GM12878 (cell line): Measurements from ENCODE around the gene BCR. TPM values are rescaled to one million over a fixed set of nuclear protein-coding genes. Genes with fewer than 3 reads are reported as not detected.

Experiments used
- ATAC-seq: fragments of 200-7000 bp; cut with Tn5 transposase; 3 replicates; pipeline ENCODE4 v1.9.1; 2020; ENCODE audit warnings: mild to moderate bottlenecking, moderate library complexity
- BruUV-seq: library from RNA; stranded (reverse); fragments of 400-500 nt; replicated peaks from 2 replicates; lab custom pipeline; 2021; lab: Mats Ljungman, UMichigan
- CTCF ChIA-PET: fragments of 300-600 bp; sonication (Branson Sonifier 250); formaldehyde crosslinking; extraction: SDS; loops from one replicate; lab custom pipeline; 2021; ENCODE audit warnings: inconsistent platforms; lab: Yijun Ruan, JAX
- POLR2A ChIA-PET: fragments of 350-600 bp; formaldehyde crosslinking; extraction: SDS; loops from one replicate; lab custom pipeline; 2021; ENCODE audit warnings: inconsistent platforms; lab: Charles Lee
- RAD21 ChIA-PET: fragments of 300-600 bp; sonication (Branson Sonifier 250); formaldehyde crosslinking; loops from one replicate; lab custom pipeline; 2023; ENCODE audit warnings: antibody characterized with exemption; ENCODE audit not compliant: unreplicated experiment; lab: Charles Lee
- SMC1A ChIA-PET: fragments of 300-600 bp; sonication (Branson Sonifier 250); formaldehyde crosslinking; loops from one replicate; lab custom pipeline; 2023; ENCODE audit not compliant: unreplicated experiment, uncharacterized antibody; lab: Charles Lee
- DNase-seq: peaks from one replicate; pipeline ENCODE4 v3.0.0-alpha.2; 2011; ENCODE audit warnings: low read depth, low spot score
- FAIRE-seq: peaks from 3 replicates; lab custom pipeline; 2011; peaks lifted over from hg19 to GRCh38; lab: Jason Lieb, UNC
- H2AFZ ChIP-seq: 2 replicates; pipeline ENCODE4 v1.6.0; 2011; ENCODE audit warnings: low read depth, low read length, control low read depth; ENCODE audit not compliant: control insufficient read depth
- H3K27ac ChIP-seq: 2 replicates; pipeline ENCODE4 v1.5.1; 2011; ENCODE audit warnings: control low read depth; ENCODE audit not compliant: control insufficient read depth, insufficient read depth
- H3K27me3 ChIP-seq, 2 experiments: replicated peaks in 1 of 2; 2 replicates each; pipeline versions ENCODE4 v1.6.0 to v1.6.1; 2011; ENCODE audit warnings: low read length in 1 of 2; ENCODE audit not compliant: control insufficient read depth in 2 of 2, insufficient read depth in 2 of 2
- H3K36me3 ChIP-seq, 2 experiments: 2 replicates each; pipeline ENCODE4 v1.5.1; 2011; ENCODE audit warnings: low read length in 1 of 2; ENCODE audit not compliant: control insufficient read depth in 2 of 2, insufficient read depth in 2 of 2
- H3K4me1 ChIP-seq: 2 replicates; pipeline ENCODE4 v1.6.1; 2011; ENCODE audit warnings: mild to moderate bottlenecking, low read length, moderate library complexity, mixed read lengths; ENCODE audit not compliant: control insufficient read depth, insufficient read depth
- H3K4me2 ChIP-seq: 2 replicates; pipeline ENCODE4 v1.6.0; 2011; ENCODE audit warnings: control low read depth; ENCODE audit not compliant: control insufficient read depth, insufficient read depth
- H3K4me3 ChIP-seq: fragments of 200-600 bp; sonication (generic); 2 replicates; pipeline ENCODE4 v1.5.1; 2016
- H3K79me2 ChIP-seq: 2 replicates; pipeline ENCODE4 v1.6.0; 2011; ENCODE audit warnings: low read length; ENCODE audit not compliant: control insufficient read depth, insufficient read depth
- H3K9ac ChIP-seq: 2 replicates; pipeline ENCODE4 v1.8.0; 2011; ENCODE audit warnings: low read length, control low read depth, mixed read lengths; ENCODE audit not compliant: control insufficient read depth, insufficient read depth
- H3K9me3 ChIP-seq: replicated peaks from 3 replicates; pipeline ENCODE4 v1.5.1; 2011; ENCODE audit warnings: mild to moderate bottlenecking, low read length; ENCODE audit not compliant: control insufficient read depth, insufficient read depth
- H4K20me1 ChIP-seq: 2 replicates; pipeline ENCODE4 v1.6.0; 2011; ENCODE audit not compliant: control insufficient read depth, insufficient read depth
- FOXM1 ChIP-seq: IDR thresholded peaks from 2 replicates; pipeline ENCODE4 v1.6.1; 2012; ENCODE audit warnings: low read depth, mild to moderate bottlenecking, inconsistent platforms, low read length, moderate library complexity
- GABPA ChIP-seq: IDR thresholded peaks from 2 replicates; pipeline ENCODE4 v1.6.1; 2014; ENCODE audit warnings: antibody characterized with exemption, low read depth, mild to moderate bottlenecking, inconsistent platforms
- IKZF2 ChIP-seq, 2 experiments: fragments of 450-650 bp; IDR thresholded peaks; 2 replicates each; pipeline ENCODE4 v1.6.1; 2017; ENCODE audit warnings: mild to moderate bottlenecking in 2 of 2, moderate library complexity in 2 of 2
- PML ChIP-seq: IDR thresholded peaks from 2 replicates; pipeline ENCODE4 v1.6.1; 2012; ENCODE audit warnings: low read length, inconsistent platforms
- ZBTB33 ChIP-seq: fragments of 450-650 bp; IDR thresholded peaks from 2 replicates; pipeline ENCODE4 v1.6.1; 2017; ENCODE audit warnings: mild to moderate bottlenecking
- WGBS: methylation state at CpG from one replicate; pipeline ENCODE4 v1.1.6; 2016; ENCODE audit warnings: low lambda C conversion rate; ENCODE audit not compliant: insufficient replicate concordance, insufficient coverage; ENCODE audit errors: missing lambda C conversion rate; 5-methylcytosine and 5-hydroxymethylcytosine counted together
- in situ Hi-C: fragments of 300-500 bp; cut with MboI; formaldehyde crosslinking; loops from 9 replicates; pipeline ENCODE4 v1.14.3; 2018; ENCODE audit warnings: mixed read lengths
- intact Hi-C: fragments of 100-400 bp; cut with micrococcal nuclease; formaldehyde crosslinking; loops from one replicate; pipeline ENCODE4 v1.14.2; 2022; ENCODE audit not compliant: unreplicated experiment
- polyA plus RNA-seq, 11 experiments: library from polyadenylated mRNA; depleted of rRNA in 4 of 11; unstranded in 6 of 11; stranded (reverse) in 5 of 11; fragments of >200 nt; fragmentation: Nextera tagmentation in 4 of 11; fragmentation: Illumina TruSeq in 1 of 11; extraction: Ambion mirVana in 4 of 11; extraction: Trizol in 1 of 11; gene quantifications; 1 replicate in 1 of 11; 2 replicates in 10 of 11; pipeline versions ENCODE4 v1.2.1 to v1.2.3, GENCODE V29; 2011 to 2016; ENCODE audit warnings: inconsistent platforms in 2 of 11, missing spikeins in 2 of 11, low read depth in 1 of 11
- total RNA-seq, 4 experiments: library from RNA; depleted of rRNA in 3 of 4; stranded (reverse); fragments of >200 nt in 3 of 4; fragmentation: Illumina TruSeq in 1 of 4; extraction: Trizol in 1 of 4; gene quantifications; 2 replicates each; pipeline versions ENCODE4 v1.2.1 to v1.2.3, GENCODE V29; 2013 to 2021
- TF ChIP-seq, protein P1 (sequence below): fragments of 450-650 bp; formaldehyde crosslinking; IDR thresholded peaks from 2 replicates; pipeline ENCODE4 v1.4.0; 2022; ENCODE audit warnings: mild to moderate bottlenecking, moderate library complexity
- TF ChIP-seq, protein P2 (sequence below): IDR thresholded peaks from 2 replicates; pipeline ENCODE4 v1.6.1; 2012; ENCODE audit warnings: low read depth, low read length, improper control_type of control experiment

The BCR gene
- total and polyA plus RNA-seq, 10 of the 15 experiments (the other 5 are each of a cell fraction or from before 2014, with no cell fraction given), result 1.7 to 64.7 (median 18.4) TPM

- TF ChIP-seq, protein P1, sequence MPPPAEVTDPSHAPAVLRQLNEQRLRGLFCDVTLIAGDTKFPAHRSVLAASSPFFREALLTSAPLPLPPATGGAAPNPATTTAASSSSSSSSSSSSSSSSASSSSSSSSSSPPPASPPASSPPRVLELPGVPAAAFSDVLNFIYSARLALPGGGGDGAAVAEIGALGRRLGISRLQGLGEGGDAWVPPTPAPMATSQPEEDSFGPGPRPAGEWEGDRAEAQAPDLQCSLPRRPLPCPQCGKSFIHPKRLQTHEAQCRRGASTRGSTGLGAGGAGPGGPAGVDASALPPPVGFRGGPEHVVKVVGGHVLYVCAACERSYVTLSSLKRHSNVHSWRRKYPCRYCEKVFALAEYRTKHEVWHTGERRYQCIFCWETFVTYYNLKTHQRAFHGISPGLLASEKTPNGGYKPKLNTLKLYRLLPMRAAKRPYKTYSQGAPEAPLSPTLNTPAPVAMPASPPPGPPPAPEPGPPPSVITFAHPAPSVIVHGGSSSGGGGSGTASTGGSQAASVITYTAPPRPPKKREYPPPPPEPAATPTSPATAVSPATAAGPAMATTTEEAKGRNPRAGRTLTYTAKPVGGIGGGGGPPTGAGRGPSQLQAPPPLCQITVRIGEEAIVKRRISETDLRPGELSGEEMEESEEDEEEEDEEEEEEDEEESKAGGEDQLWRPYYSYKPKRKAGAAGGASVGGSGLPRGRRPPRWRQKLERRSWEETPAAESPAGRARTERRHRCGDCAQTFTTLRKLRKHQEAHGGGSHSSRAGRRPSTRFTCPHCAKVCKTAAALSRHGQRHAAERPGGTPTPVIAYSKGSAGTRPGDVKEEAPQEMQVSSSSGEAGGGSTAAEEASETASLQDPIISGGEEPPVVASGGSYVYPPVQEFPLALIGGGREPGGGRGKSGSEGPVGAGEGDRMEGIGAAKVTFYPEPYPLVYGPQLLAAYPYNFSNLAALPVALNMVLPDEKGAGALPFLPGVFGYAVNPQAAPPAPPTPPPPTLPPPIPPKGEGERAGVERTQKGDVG (CRISPR knock-in tag), result no peak
- TF ChIP-seq GABPA (no peak), PML (no peak), IKZF2 (IDR thresholded peaks at IDR 0.05) (no peak), ZBTB33 (no peak), FOXM1 (no peak)
- TF ChIP-seq, protein P2, sequence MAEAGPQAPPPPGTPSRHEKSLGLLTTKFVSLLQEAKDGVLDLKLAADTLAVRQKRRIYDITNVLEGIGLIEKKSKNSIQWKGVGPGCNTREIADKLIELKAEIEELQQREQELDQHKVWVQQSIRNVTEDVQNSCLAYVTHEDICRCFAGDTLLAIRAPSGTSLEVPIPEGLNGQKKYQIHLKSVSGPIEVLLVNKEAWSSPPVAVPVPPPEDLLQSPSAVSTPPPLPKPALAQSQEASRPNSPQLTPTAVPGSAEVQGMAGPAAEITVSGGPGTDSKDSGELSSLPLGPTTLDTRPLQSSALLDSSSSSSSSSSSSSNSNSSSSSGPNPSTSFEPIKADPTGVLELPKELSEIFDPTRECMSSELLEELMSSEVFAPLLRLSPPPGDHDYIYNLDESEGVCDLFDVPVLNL, result no peak
- Histone ChIP-seq H3K79me2 (no peaks in the 10 kb centered on the region), H3K9me3 (no peaks in the 10 kb centered on the region), H3K27me3 (no peaks in the 10 kb centered on the region), H2AFZ (no peak overlapping the region), H3K4me2 (no peak overlapping the region), H3K4me3 (no peak overlapping the region), H3K36me3 (no peaks in the 10 kb centered on the region), H3K27ac (no peak overlapping the region), H3K9ac (no peak overlapping the region), H4K20me1 (no peaks in the 10 kb centered on the region), H3K4me1 (peaks cover 12% of the 10 kb centered on the region)
- ChIA-PET CTCF (interaction anchor here (1.0 to 1.9 kb wide), 3 partner anchors 9 to 127 kb away, joined by 4 to 5 read pairs (median 4); no protein-coding TSS in a partner anchor), SMC1A (no interaction called here), POLR2A (no interaction called here), RAD21 (interaction anchor here (1.1 kb wide), 1 partner anchor 10 kb away, joined by 3 read pairs; no protein-coding TSS in a partner anchor)
- no peak for FAIRE-seq
- DNase-seq, result no peak
- 78% methylated on average over 5 of the region's 5 CpGs for WGBS
- no TSS peak for BruUV-seq
- no peak for ATAC-seq
- intact Hi-C loops, result no loop called here
- in situ Hi-C loops, result no loop called here
These were observed 25.8 kb upstream of the BCR start for GRCh38 chr22:23154461-23154860.
